Measurements from ENCODE around the gene TTC3. TPM values are rescaled to one million over a fixed set of nuclear protein-coding genes. Genes with fewer than 3 reads are reported as not detected.
A peak's percentile ranks its signal among the peaks of the same experiment; 100 is the strongest.

TTC3 gene
- total RNA-seq, 1 experiment from 2014 or later: 92.8 TPM

GRCh38 chr21:37244501-37245095, 171.5 kb downstream of the TTC3 start:
- peak overlapping the region; percentile 16 for H3K27ac Mint-ChIP-seq (ENCODE audit: unreplicated experiment)
- ChIA-PET POLR2A (no interaction called here), CTCF (no interaction called here)
- BruUV-seq (replicated peaks): no TSS peak
- intact Hi-C loops (cut with micrococcal nuclease; ENCODE audit: unreplicated experiment): no loop called here
- Histone ChIP-seq H3K36me3 (ENCODE audit: control insufficient read depth, insufficient read depth, low read length) (no peaks in the 10 kb centered on the region), H3K9me3 (no peaks in the 10 kb centered on the region), H3K27me3 (replicated peaks; ENCODE audit: control insufficient read depth, insufficient read depth, low read length) (no peaks in the 10 kb centered on the region), H3K4me3 (ENCODE audit: low read depth, low read length) (no peak overlapping the region), H3K4me1 (no peaks in the 10 kb centered on the region)
- H3K4me1 Mint-ChIP-seq (ENCODE audit: low read depth, unreplicated experiment): peaks cover 11% of the 10 kb centered on the region
- no peak for TF ChIP-seq CTCF (IDR thresholded peaks at IDR 0.05; ENCODE audit: insufficient read depth in 1 of 2, low read depth in 1 of 2, low read length in 1 of 2, severe bottlenecking in 1 of 2, unreplicated experiment in 1 of 2)
- no peaks in the 10 kb centered on the region for H3K27me3 Mint-ChIP-seq (ENCODE audit: insufficient read depth, unreplicated experiment)
- peaks cover 13% of the 10 kb centered on the region for H3K36me3 Mint-ChIP-seq (ENCODE audit: insufficient read depth, unreplicated experiment)
- H3K9me3 Mint-ChIP-seq (ENCODE audit: unreplicated experiment): no peaks in the 10 kb centered on the region
- DNase-seq: no peak
- no peak overlapping the region for H3K4me3 Mint-ChIP-seq (ENCODE audit: unreplicated experiment)

- intact Hi-C loops (cut with micrococcal nuclease; ENCODE audit: unreplicated experiment): no loop called here
- H3K27me3 Mint-ChIP-seq (ENCODE audit: insufficient read depth, unreplicated experiment): no peaks in the 10 kb centered on the region
- no peaks in the 10 kb centered on the region for H3K9me3 Mint-ChIP-seq (ENCODE audit: unreplicated experiment)
- no peak for TF ChIP-seq CTCF (IDR thresholded peaks at IDR 0.05; ENCODE audit: insufficient read depth in 1 of 2, low read depth in 1 of 2, low read length in 1 of 2, severe bottlenecking in 1 of 2, unreplicated experiment in 1 of 2)
- H3K4me1 ChIP-seq: no peaks in the 10 kb centered on the region
- BruUV-seq (replicated peaks): no TSS peak
- CTCF ChIA-PET: no interaction called here
- POLR2A ChIA-PET: no interaction called here
- H3K4me3 ChIP-seq (ENCODE audit: low read depth, low read length): no peak overlapping the region
- H3K36me3 ChIP-seq (ENCODE audit: control insufficient read depth, insufficient read depth, low read length): no peaks in the 10 kb centered on the region
- no peaks in the 10 kb centered on the region for H3K9me3 ChIP-seq
- H3K4me3 Mint-ChIP-seq (ENCODE audit: unreplicated experiment): no peak overlapping the region
- peak overlapping the region; percentile 16 for H3K27ac Mint-ChIP-seq (ENCODE audit: unreplicated experiment)
- no peaks in the 10 kb centered on the region for H3K27me3 ChIP-seq (replicated peaks; ENCODE audit: control insufficient read depth, insufficient read depth, low read length)
- peaks cover 11% of the 10 kb centered on the region for H3K4me1 Mint-ChIP-seq (ENCODE audit: low read depth, unreplicated experiment)
- H3K36me3 Mint-ChIP-seq (ENCODE audit: insufficient read depth, unreplicated experiment): peaks cover 11% of the 10 kb centered on the region
- peak; percentile 30 to 49 for DNase-seq
Measured at GRCh38 chr21:37245151-37245550, 172.1 kb downstream of the TTC3 start.

- no TSS peak for BruUV-seq (replicated peaks)
- Mint-ChIP-seq H3K27me3 (ENCODE audit: insufficient read depth, unreplicated experiment) (no peaks in the 10 kb centered on the region), H3K4me3 (ENCODE audit: unreplicated experiment) (no peak overlapping the region), H3K4me1 (ENCODE audit: low read depth, unreplicated experiment) (peaks cover 11% of the 10 kb centered on the region), H3K27ac (ENCODE audit: unreplicated experiment) (no peak overlapping the region), H3K9me3 (ENCODE audit: unreplicated experiment) (no peaks in the 10 kb centered on the region), H3K36me3 (ENCODE audit: insufficient read depth, unreplicated experiment) (peaks cover 6% of the 10 kb centered on the region)
- H3K9me3 ChIP-seq: no peaks in the 10 kb centered on the region
- H3K4me1 ChIP-seq: no peaks in the 10 kb centered on the region
- H3K36me3 ChIP-seq (ENCODE audit: control insufficient read depth, insufficient read depth, low read length): no peaks in the 10 kb centered on the region
- H3K4me3 ChIP-seq (ENCODE audit: low read depth, low read length): no peak overlapping the region
- DNase-seq: no peak
- TF ChIP-seq CTCF (IDR thresholded peaks at IDR 0.05; ENCODE audit: insufficient read depth in 1 of 2, low read depth in 1 of 2, low read length in 1 of 2, severe bottlenecking in 1 of 2, unreplicated experiment in 1 of 2): no peak
- ChIA-PET CTCF (no interaction called here), POLR2A (no interaction called here)
- no peaks in the 10 kb centered on the region for H3K27me3 ChIP-seq (replicated peaks; ENCODE audit: control insufficient read depth, insufficient read depth, low read length)
- intact Hi-C loops (cut with micrococcal nuclease; ENCODE audit: unreplicated experiment): no loop called here
Measured at GRCh38 chr21:37248298-37248697, 175.2 kb downstream of the TTC3 start.

All from Caco-2 (cell line).